A673 (cell line): ENCODE results near the gene GABRB1. TPM values are rescaled to one million over a fixed set of nuclear protein-coding genes. Genes with fewer than 3 reads are reported as not detected.

Experiments used
- BruUV-seq: library from RNA; stranded (reverse); fragments of 400-500 nt; replicated peaks from 2 replicates; lab custom pipeline; 2021; lab: Mats Ljungman, UMichigan
- CTCF ChIA-PET: fragments of 300-600 bp; sonication (Branson Sonifier 250); formaldehyde crosslinking; loops from one replicate; lab custom pipeline; 2022; ENCODE audit warnings: antibody characterized with exemption; lab: Charles Lee
- POLR2A ChIA-PET: fragments of 300-600 bp; sonication (Branson Sonifier 250); formaldehyde crosslinking; loops from one replicate; lab custom pipeline; 2022; ENCODE audit warnings: antibody characterized with exemption; ENCODE audit not compliant: low non-redundant PET; lab: Charles Lee
- DNase-seq: peaks from one replicate; pipeline ENCODE4 v3.0.0-alpha.2; 2015; ENCODE audit warnings: low spot score
- H3K27ac ChIP-seq: fragments of 200-600 bp; sonication (generic); 2 replicates; pipeline ENCODE4 v1.5.1; 2016; ENCODE audit warnings: mixed run types, low read depth, mild to moderate bottlenecking, mixed read lengths, antibody characterized with exemption, low read length; ENCODE audit not compliant: poor library complexity, severe bottlenecking
- H3K27me3 ChIP-seq: fragments of 200-600 bp; sonication (generic); replicated peaks from 2 replicates; pipeline ENCODE4 v1.6.1; 2017; ENCODE audit warnings: mixed run types, low read depth, mild to moderate bottlenecking, mixed read lengths, antibody characterized with exemption, low read length; ENCODE audit not compliant: insufficient read depth, poor library complexity
- H3K36me3 ChIP-seq: fragments of 200-600 bp; sonication (generic); 2 replicates; pipeline ENCODE4 v1.6.1; 2016; ENCODE audit warnings: mixed run types, mild to moderate bottlenecking, mixed read lengths, antibody characterized with exemption, low read length; ENCODE audit not compliant: insufficient read depth, poor library complexity, severe bottlenecking
- H3K4me1 ChIP-seq: fragments of 200-600 bp; sonication (generic); 2 replicates; pipeline ENCODE4 v1.6.1; 2017; ENCODE audit warnings: mixed run types, mild to moderate bottlenecking, mixed read lengths, antibody characterized with exemption, low read length; ENCODE audit not compliant: insufficient read depth, poor library complexity, severe bottlenecking
- H3K4me3 ChIP-seq: fragments of 200-600 bp; sonication (generic); 2 replicates; pipeline ENCODE4 v1.5.1; 2016; ENCODE audit warnings: low read depth, mixed run types, mild to moderate bottlenecking, mixed read lengths, low read length; ENCODE audit not compliant: poor library complexity, severe bottlenecking
- H3K9me3 ChIP-seq: fragments of 200-600 bp; sonication (generic); 2 replicates; pipeline ENCODE4 v1.6.1; 2016; ENCODE audit warnings: mixed run types, low read depth, mild to moderate bottlenecking, mixed read lengths, antibody characterized with exemption, low read length; ENCODE audit not compliant: poor library complexity, severe bottlenecking
- EZH2 ChIP-seq: fragments of 200-600 bp; sonication (generic); IDR thresholded peaks from 2 replicates; pipeline ENCODE4 v1.6.1; 2017; ENCODE audit warnings: borderline replicate concordance, low read depth, mild to moderate bottlenecking, mixed read lengths, antibody characterized with exemption, low read length; ENCODE audit not compliant: poor library complexity, severe bottlenecking
- intact Hi-C: fragments of 100-400 bp; cut with micrococcal nuclease; formaldehyde crosslinking; loops from one replicate; pipeline ENCODE4 v1.10.0; 2022; ENCODE audit not compliant: unreplicated experiment
- total RNA-seq: library from RNA; stranded (reverse); gene quantifications from 2 replicates; pipeline ENCODE4 v1.2.3, GENCODE V29; 2021
- TF ChIP-seq, protein P1 (sequence below): fragments of 300-800, 200-600 bp; sonication (generic); conservative IDR thresholded peaks from 2 replicates; pipeline ENCODE4 v1.5.1; 2017; ENCODE audit warnings: low read depth, mild to moderate bottlenecking, antibody characterized with exemption, low read length, moderate library complexity, mixed read lengths

The GABRB1 gene
- total RNA-seq, 1 experiment from 2014 or later, result 1.0 TPM

DNA sequence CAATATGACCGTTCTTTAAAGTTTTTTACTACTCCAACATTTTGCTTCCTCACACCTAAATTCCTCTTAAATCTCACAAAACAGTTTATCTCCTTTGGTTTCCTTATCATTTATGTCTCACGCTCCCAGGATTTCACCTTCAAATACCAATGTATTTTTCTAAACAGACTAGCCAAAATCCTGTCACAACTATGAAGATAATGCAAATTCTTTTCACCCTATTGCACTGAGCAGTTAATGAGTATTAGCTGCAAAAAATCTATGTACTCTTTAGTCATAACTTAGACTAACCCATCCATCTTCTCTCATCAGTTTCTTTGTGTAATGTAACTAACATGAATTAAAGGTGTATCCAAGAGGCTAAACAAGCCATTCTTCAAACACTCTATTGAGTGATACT, 280.8 kb downstream of the GABRB1 start:
- Histone ChIP-seq H3K4me3 (no peak overlapping the region), H3K9me3 (no peaks in the 10 kb centered on the region), H3K36me3 (no peaks in the 10 kb centered on the region), H3K27ac (no peak overlapping the region), H3K27me3 (no peaks in the 10 kb centered on the region), H3K4me1 (no peaks in the 10 kb centered on the region)
- CTCF ChIA-PET, result no interaction called here
- DNase-seq, result no peak
- no TSS peak for BruUV-seq
- intact Hi-C loops, result no loop called here
- POLR2A ChIA-PET, result no interaction called here
- TF ChIP-seq, protein P1, sequence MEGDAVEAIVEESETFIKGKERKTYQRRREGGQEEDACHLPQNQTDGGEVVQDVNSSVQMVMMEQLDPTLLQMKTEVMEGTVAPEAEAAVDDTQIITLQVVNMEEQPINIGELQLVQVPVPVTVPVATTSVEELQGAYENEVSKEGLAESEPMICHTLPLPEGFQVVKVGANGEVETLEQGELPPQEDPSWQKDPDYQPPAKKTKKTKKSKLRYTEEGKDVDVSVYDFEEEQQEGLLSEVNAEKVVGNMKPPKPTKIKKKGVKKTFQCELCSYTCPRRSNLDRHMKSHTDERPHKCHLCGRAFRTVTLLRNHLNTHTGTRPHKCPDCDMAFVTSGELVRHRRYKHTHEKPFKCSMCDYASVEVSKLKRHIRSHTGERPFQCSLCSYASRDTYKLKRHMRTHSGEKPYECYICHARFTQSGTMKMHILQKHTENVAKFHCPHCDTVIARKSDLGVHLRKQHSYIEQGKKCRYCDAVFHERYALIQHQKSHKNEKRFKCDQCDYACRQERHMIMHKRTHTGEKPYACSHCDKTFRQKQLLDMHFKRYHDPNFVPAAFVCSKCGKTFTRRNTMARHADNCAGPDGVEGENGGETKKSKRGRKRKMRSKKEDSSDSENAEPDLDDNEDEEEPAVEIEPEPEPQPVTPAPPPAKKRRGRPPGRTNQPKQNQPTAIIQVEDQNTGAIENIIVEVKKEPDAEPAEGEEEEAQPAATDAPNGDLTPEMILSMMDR, result no peak
- no peak for TF ChIP-seq EZH2

DNA sequence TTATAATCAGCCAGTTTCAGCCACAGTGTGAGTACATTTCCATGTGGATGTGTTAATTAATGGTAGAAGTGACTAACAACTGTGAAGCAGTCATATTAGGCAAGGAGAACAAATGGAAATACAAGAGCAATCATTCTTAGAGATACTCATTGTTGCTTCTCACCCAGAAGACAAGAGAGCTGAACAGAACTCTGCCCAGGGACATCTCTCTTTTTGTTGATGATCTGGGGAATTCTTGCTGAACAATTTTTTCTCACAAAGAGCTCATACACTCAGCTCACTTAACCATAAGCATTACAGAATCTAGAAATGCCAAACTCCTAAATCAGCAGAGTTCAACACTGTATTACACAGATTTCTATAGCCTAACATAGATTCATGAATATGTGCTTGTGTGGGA, 282.0 kb downstream of the GABRB1 start:
- Histone ChIP-seq H3K36me3 (no peaks in the 10 kb centered on the region), H3K4me1 (no peaks in the 10 kb centered on the region), H3K4me3 (no peak overlapping the region), H3K27ac (no peak overlapping the region), H3K9me3 (no peaks in the 10 kb centered on the region), H3K27me3 (no peaks in the 10 kb centered on the region)
- CTCF ChIA-PET, result no interaction called here
- no TSS peak for BruUV-seq
- POLR2A ChIA-PET, result no interaction called here
- intact Hi-C loops, result no loop called here
- TF ChIP-seq EZH2, result no peak
- TF ChIP-seq, protein P1, result no peak
- DNase-seq, result no peak

DNA sequence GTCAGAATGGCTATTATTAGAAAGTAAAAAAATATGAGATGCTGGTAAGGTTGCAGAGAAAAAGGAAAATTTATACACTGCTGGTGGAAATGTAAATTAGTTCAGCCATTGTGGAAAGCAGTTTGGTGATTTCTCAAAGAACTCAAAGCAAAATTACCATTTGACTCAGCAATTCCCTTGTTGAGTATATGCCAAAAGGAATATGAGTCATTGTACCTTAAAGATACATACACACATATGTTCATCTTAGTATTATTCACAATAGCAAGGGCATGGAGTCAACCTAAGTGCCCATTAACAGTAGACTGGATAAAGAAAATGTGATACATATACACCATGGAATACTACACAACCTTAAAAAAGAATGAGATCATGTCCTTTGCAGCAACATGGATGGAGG, 284.0 kb downstream of the GABRB1 start:
- BruUV-seq, result no TSS peak
- ChIA-PET CTCF (no interaction called here), POLR2A (no interaction called here)
- TF ChIP-seq EZH2, result no peak
- TF ChIP-seq, protein P1, result no peak
- Histone ChIP-seq H3K27ac (no peak overlapping the region), H3K36me3 (no peaks in the 10 kb centered on the region), H3K9me3 (no peaks in the 10 kb centered on the region), H3K4me3 (no peak overlapping the region), H3K27me3 (no peaks in the 10 kb centered on the region), H3K4me1 (no peaks in the 10 kb centered on the region)
- intact Hi-C loops, result no loop called here
- DNase-seq, result peak; percentile 39
